Urinary bladder (tissue), 4 donors: ENCODE results near the gene ABCG1. TPM values are rescaled to one million over a fixed set of nuclear protein-coding genes. Genes with fewer than 3 reads are reported as not detected.
A peak's percentile ranks its signal among the peaks of the same experiment; 100 is the strongest.

Experiments
- DNase-seq: peaks from one replicate; pipeline ENCODE4 v3.0.0-alpha.2; 2015; ENCODE audit errors: extremely low spot score
- H3K27ac ChIP-seq: one replicate; pipeline ENCODE4 v1.5.1; 2013; ENCODE audit warnings: low read depth, mild to moderate bottlenecking, moderate library complexity
- H3K36me3 ChIP-seq: one replicate; pipeline ENCODE4 v1.6.1; 2013; ENCODE audit warnings: mild to moderate bottlenecking, moderate library complexity; ENCODE audit not compliant: insufficient read depth
- H3K4me1 ChIP-seq: one replicate; pipeline ENCODE4 v1.6.1; 2013; ENCODE audit warnings: mild to moderate bottlenecking, moderate library complexity; ENCODE audit not compliant: insufficient read depth
- H3K4me3 ChIP-seq: one replicate; pipeline ENCODE4 v1.5.1; 2013; ENCODE audit warnings: low read depth, low read length
- WGBS: extraction: QIAGEN DNeasy Blood & Tissue Kit; methylation state at CpG from one replicate; pipeline ENCODE4 v1.1.7; 2013; 5-methylcytosine and 5-hydroxymethylcytosine counted together
- polyA plus RNA-seq: library from polyadenylated mRNA; stranded (reverse); fragments of 200-250 nt; gene quantifications from one replicate; pipeline ENCODE4 v1.2.3, GENCODE V29; 2013
- total RNA-seq: library from RNA; depleted of rRNA; stranded (reverse); fragments of >200 nt; gene quantifications from one replicate; pipeline ENCODE4 v1.2.3, GENCODE V29; 2014
- donor health status: healthy with polysubstance abuse.
- donor health status: healthy.

Gene ABCG1
- total and polyA plus RNA-seq, 2 donors = 12.7 to 16.3 TPM

DNA sequence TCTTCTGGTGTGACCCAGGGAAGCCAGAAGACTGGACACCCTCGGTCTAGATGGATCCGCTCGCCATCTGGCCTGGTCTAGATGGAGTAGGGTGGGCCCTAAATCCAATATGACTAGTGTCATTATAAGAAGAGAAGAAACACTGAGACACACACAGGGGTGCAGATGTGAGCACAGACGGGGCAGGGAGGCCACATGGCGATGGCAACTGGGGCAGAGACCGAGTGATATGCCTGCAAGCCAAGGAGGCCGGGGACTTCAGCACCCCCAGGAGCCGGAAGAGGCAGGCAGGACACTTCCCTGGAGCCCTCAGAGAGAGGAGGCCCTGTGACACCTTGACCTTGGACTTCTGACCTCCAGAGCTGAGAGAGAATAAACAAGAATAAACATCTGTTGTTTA, 101.9 kb downstream of the ABCG1 start:
- H3K4me1 ChIP-seq = no peaks in the 10 kb centered on the region
- no peak overlapping the region for H3K4me3 ChIP-seq
- no peak overlapping the region for H3K27ac ChIP-seq
- 92% methylated on average over 8 of the region's 8 CpGs for WGBS
- no peaks in the 10 kb centered on the region for H3K36me3 ChIP-seq
- DNase-seq = no peak

DNA sequence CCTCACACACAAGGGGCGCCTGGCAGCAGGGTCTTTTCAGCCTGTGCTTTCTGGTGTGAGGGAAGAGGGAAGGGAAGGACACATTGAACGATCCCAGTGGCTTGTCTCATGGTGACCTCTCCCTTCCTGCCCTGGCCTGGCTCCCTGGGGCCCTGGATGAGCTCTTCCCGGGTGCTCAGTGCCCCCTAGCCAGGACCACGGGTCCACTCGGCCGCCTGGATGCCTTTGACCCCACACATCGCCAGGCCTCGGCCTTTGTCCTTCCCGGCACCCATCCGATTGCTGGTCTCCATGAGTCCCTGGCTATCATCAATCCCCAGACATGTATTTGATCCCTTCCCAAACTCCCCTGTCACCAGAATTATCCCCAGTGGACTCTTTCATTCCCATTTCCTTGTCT, 102.3 kb downstream of the ABCG1 start:
- H3K4me3 ChIP-seq = no peak overlapping the region
- H3K27ac ChIP-seq = no peak overlapping the region
- no peak for DNase-seq
- H3K36me3 ChIP-seq = no peaks in the 10 kb centered on the region
- H3K4me1 ChIP-seq = no peaks in the 10 kb centered on the region
- WGBS = 82% methylated on average over 10 of the region's 10 CpGs

DNA sequence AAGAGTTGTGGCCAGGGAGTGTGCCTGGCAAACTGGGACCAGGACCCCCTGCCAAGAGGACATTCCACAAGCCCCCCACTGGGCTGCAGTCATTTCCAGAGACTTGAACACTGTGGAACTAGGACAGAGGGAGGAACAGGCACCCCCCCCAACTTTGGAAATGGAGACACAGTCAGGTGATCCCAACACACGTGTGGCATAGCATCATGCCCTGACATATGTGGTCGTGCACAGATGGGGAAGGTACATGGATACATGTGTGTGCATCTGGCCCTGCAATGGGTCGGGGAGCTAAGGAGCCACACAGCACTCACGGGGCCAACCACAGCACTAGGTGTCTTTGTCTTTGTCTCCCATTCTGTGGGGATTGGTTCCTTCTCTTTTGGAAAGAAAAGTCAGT, 102.9 kb downstream of the ABCG1 start:
- no peaks in the 10 kb centered on the region for H3K4me1 ChIP-seq
- no peak overlapping the region for H3K27ac ChIP-seq
- no peak for DNase-seq
- no peak overlapping the region for H3K4me3 ChIP-seq
- H3K36me3 ChIP-seq = no peaks in the 10 kb centered on the region
- WGBS = 86% methylated on average over 4 of the region's 4 CpGs

DNA sequence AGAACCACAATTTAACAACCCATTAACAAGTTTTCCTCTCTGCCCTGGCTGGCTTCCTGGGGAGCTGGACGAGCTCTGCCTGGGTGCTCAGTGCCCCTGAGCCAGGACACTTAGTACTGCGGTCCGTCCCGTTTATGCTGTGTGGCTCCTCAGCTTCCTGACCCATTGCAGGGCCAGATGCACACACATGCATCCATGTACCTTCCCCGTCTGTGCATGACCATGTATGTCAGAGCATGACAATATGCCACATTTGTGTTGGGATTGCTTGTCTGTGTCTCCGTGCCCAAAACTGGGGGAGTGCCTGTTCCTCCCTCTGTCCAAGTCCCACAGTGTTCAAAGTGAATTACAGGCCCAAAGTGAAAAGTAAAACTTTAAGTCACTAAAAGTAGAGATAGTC, 106.0 kb downstream of the ABCG1 start:
- DNase-seq = no peak
- H3K4me3 ChIP-seq = no peak overlapping the region
- WGBS = 76% methylated on average over 6 of the region's 6 CpGs
- H3K36me3 ChIP-seq = no peaks in the 10 kb centered on the region
- no peak overlapping the region for H3K27ac ChIP-seq
- no peaks in the 10 kb centered on the region for H3K4me1 ChIP-seq

DNA sequence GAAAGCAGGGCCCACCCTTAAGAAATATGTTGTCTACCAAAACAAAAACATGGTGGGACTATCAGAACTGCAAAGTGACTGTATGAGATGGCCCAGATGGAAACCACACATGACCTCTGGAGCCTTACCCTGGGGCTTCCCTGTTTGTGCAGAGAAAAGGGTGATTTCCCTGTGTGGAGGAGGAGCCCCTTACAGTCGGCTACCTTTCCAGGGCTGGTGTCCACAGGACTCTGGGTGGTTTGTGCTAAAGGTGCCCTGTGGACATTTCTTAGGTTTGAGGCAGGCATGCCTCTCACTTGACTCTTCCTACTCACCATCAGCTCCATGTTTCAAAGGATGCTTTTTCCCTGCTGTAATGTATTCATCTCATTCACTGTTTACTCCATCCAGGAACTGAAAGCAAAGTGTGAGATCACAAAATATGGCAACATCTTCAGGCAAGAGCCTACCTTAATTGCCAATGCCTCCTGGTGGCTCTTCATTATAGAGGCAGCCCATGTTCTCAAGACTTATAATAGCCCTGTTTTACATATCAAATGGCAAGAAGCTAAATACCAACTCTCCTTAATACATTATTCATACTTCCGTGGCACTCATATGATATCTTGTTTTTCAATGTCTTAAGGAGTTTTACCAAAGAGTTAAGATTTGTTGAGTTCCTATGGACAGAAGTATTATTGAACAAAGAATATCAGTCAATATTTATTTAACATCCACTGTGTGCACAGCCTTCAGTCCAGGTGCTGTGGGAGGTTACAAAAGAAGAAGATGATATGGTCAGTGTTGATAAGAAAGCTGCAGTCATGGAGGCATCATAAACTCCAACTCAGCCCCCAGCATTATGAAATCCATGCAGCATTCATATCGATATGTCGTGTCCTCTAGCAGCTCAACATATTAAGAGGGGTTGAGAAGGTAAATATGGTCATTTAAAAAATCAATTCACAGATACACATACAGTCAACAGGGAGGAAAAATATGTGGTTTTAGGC, 111.7 kb downstream of the ABCG1 start:
- no peaks in the 10 kb centered on the region for H3K36me3 ChIP-seq
- no peak for DNase-seq
- 88% methylated on average over 4 of the region's 4 CpGs for WGBS

DNA sequence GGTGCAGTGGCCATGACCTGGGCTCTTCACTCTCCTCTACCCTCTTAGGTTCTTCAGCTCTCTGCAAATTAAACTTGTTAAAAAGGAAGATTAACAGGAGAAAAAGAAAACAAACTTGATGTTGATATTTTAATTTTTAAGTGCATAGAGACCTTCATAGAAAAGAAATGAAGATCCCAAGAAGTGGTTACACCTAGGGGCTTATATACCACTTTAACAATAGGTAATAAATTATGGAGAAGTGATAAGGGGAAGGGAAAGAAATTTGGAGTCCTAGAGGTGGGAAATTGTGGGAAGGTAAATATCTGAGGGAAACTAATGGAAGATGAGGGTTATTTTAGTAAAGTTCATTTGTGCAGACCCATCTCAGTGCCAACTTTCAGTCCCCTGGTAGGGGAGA, 112.7 kb downstream of the ABCG1 start:
- Histone ChIP-seq H3K27ac (no peak overlapping the region), H3K4me1 (no peaks in the 10 kb centered on the region), H3K4me3 (no peak overlapping the region), H3K36me3 (no peaks in the 10 kb centered on the region)
- DNase-seq = no peak

More for the DNA sequence above, 111.7 kb downstream of the ABCG1 start:
- H3K27ac ChIP-seq = no peak overlapping the region
- H3K4me3 ChIP-seq = no peak overlapping the region
- H3K4me1 ChIP-seq = no peaks in the 10 kb centered on the region

DNA sequence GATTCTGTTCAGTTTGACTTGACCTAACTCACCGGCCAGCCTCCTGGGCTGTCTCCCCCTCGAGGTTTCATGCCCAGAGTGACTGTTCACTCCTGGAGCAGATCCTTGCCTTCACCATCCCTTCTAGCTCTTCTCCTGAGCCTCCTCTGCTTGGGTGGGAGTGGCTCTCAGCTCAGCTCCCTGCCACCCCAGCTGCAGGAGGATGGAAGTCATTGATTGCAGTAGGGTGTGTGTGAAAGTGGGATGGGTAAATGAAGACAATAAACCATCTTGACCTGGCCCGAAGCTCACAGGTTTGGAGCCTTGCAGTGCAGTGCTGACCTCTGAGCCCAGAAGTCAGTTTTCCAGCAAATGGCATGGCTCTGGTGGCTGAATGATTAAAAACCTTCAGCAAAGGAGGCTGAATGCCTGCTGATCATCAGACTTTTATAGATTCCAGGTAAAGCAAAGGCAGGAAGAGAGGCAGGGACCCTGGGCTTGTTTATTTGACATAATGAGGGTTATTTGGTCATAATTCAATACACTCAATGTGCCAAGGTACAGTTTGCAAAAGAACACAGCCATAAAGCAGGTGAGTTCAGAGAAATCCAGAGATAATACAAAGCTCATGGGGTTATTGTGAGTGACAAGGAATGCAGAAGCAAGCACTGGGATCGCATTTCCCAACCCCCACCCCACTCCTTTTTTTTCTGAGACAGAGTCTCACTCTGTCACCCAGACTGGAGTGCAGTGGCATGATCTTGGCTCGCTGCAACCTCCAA, 113.8 kb downstream of the ABCG1 start:
- no peaks in the 10 kb centered on the region for H3K4me1 ChIP-seq
- 71% methylated on average over 5 of the region's 5 CpGs for WGBS
- H3K27ac ChIP-seq = no peak overlapping the region
- H3K4me3 ChIP-seq = no peak overlapping the region
- no peaks in the 10 kb centered on the region for H3K36me3 ChIP-seq
- no peak for DNase-seq

DNA sequence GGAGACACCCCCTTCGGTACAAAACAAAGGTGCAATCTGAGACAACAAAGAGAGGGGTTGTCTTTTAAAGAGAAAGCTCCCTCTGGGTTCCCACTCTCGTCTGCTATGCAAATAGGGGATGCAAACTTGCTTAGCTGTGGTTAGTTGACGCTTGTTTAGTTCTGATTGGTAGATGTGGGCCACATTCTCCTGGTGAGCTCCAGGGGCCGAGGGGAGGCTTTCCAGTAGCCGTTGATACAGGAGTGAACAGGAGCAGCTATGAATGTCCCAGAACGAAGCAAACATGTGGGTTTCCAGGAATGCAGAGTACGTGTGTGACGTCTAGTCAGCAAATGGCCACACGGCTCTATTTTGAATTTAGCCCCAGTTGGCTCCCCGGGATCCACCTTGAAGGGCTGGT, 117.1 kb downstream of the ABCG1 start:
- H3K36me3 ChIP-seq = no peaks in the 10 kb centered on the region
- 18% methylated on average over 10 of the region's 10 CpGs for WGBS
- DNase-seq = no peak
- H3K27ac ChIP-seq = no peak overlapping the region
- H3K4me3 ChIP-seq = no peak overlapping the region
- H3K4me1 ChIP-seq = no peaks in the 10 kb centered on the region

DNA sequence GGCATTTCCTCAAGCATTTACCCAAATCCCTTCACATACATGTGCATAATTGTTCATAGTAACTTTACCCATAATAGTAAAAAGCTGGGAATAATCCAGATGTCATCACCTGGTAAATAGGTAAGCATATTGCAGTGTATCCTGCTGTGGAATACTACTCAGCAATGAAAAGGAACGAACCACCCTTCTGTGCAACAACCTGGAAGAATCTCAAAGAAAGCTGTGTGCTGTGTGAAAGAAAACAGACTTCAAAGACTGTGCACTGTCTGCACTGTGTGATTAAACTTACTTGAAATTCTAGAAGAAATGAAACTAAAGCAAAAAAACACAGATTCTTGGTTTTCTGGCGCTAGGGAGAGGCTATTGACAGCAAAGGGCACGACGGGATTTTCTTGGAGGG, 118.3 kb downstream of the ABCG1 start:
- Histone ChIP-seq H3K4me3 (no peak overlapping the region), H3K36me3 (no peaks in the 10 kb centered on the region), H3K27ac (no peak overlapping the region), H3K4me1 (no peaks in the 10 kb centered on the region)
- WGBS = 89% methylated on average over 4 of the region's 4 CpGs
- DNase-seq = no peak

DNA sequence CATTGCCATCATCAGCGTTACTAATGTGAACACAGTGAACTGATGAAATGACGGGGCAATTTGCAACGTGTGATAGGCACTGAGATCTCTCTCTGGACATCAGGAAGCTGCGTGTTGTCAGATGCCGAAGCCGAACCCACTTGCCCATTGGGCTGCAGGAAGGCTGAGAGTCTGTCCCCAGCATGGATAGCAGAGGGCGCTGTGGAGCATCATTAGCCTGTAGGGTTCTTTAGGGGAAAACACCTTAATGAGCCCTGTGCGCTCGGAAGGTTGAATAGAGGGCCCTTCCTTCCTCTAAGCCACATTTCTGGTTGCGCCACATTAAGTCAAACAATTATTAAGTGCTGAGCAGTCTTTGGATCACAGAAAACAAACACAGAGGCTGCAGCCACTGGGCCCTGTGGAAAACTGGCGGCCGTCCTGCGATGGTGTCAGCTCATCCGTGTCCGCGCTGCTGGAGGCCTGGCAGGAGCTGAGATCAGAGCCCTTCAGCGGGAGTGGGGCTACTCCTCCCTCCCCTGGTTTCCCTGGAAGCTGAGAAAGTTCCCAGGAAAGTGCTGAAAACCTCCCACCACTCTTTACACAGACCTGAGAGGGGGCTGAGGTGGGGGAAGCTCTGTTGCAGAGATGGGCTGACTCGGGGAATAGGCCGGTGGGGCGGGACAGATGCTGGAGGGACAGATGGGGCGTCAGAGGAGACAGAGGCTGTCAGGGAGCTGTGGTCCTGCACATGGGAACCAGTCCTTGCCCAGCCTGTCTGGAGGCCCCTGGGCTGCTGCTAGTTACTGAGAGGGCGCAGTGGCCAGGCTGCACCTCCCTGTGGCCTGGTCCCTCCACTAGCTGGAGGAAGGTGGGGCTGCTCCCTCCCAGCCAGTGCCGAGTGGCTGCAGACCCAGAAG, 119.1 kb downstream of the ABCG1 start:
- Histone ChIP-seq H3K36me3 (no peaks in the 10 kb centered on the region), H3K4me1 (no peaks in the 10 kb centered on the region), H3K4me3 (no peak overlapping the region), H3K27ac (no peak overlapping the region)
- WGBS = 35% methylated on average over 23 of the region's 23 CpGs
- DNase-seq = peak; percentile 49

DNA sequence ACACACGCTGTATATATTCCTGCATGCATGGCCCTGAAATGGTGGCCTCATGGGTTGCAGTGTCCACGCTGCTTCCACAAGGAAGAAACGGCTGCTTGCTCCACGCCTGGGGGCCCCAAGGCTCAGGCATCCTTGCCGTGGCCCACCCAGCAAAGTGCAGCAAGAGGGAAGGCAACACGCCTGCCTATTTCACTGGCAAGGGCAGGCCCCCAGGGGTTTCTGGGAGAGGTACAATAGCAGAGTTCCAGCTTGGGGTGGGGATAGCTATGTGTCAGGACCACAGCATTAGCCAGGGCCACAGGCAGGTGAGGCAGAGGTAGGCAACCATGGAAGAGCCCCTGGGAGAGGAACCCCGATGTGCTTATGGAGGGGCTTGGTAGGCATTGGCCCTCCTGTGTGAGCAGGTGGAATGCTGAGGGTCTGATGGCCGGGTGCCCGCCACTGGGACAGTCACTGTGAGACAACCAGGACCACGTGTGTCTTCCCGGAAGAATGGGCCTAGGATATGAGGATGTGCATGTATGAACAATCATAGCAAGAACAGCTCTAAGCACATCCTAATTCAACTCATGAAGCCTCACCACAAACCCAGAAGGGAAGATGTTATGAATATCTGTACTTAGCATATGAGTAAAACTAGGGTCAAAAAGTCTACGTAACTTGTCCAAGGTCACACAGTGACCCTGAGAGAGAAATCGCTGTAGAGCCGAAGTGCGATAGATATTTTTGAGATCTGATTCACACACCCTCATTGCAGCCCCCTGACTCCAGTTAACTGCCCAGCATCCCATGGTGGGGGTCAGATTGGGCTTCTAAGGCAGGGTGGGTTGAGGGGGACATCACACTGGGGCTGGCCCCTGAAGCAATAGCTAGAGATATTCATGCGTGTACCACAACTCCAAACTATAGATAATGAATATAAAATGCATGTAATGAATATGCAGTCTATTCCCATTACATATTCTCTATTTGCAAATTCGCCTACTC, 120.1 kb downstream of the ABCG1 start:
- Histone ChIP-seq H3K36me3 (no peaks in the 10 kb centered on the region), H3K4me1 (no peaks in the 10 kb centered on the region), H3K4me3 (no peak overlapping the region), H3K27ac (no peak overlapping the region)
- WGBS = 92% methylated on average over 17 of the region's 17 CpGs
- no peak for DNase-seq

DNA sequence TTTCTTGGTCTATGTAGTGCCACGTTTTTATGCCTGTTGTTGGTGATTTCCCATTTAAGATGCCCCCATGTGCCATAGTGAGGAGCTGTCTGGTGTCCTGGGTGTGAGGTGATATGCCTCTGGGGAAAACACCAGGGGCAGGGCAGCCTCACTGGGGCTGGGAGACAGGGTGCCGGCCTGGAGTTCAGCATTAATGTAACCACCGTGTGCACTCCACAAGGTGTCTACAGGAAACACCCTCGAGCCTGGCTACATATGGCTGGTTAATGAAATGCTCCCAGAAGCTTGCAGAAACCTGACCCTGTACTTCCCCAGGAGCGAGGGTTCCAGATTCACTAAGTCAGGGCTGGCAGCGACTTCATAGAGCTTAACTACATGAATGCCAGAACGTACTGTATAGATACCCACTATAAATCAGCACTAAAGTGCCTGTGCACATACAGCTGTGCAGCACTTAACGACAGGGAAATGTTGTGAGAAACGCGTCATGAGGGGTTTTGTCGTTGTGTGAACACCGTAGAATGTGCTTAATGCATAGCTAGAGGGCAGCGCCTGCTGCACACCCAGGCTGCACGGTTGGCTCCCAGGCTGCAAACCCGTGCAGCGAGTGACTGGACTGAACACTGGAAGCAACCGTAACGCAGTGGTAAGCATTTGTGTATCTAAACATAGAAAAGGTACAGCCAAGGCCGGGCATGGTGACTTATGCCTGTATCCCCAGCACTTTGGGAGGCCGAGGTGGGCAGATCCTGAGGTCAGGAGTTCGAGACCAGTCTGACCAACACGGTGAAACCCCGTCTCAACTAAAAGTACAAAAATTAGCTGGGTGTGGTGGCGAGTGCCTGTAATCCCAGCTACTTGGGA, 121.5 kb downstream of the ABCG1 start:
- no peaks in the 10 kb centered on the region for H3K4me1 ChIP-seq
- H3K4me3 ChIP-seq = no peak overlapping the region
- no peak for DNase-seq
- 69% methylated on average over 24 of the region's 24 CpGs for WGBS
- H3K27ac ChIP-seq = no peak overlapping the region
- H3K36me3 ChIP-seq = no peaks in the 10 kb centered on the region
